Measurements from ENCODE around the gene MXD4.

The MXD4 gene, protein sequence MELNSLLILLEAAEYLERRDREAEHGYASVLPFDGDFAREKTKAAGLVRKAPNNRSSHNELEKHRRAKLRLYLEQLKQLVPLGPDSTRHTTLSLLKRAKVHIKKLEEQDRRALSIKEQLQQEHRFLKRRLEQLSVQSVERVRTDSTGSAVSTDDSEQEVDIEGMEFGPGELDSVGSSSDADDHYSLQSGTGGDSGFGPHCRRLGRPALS

DNA sequence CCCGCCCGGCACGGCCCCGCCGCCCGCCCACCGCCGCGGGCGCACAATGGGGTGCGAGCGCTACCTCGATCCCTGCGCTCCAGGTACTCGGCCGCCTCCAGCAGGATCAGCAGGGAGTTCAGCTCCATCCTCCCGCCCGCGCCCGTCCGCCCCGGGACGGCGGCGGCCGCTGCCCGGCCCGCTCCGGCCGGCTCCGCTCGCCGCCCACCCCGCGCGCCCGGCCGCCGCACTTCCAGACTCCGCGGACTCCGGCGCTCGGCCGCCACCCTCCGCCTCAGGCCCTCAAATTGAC is at the start of gene MXD4:
MXD4 (minus strand) TSS at position 257 of the 292 bp plus-strand sequence; CDS start at position 128, 129 bp downstream.
- peak within 1 kb of the TSS; percentile 76 to 99 (median 94) for H3K4me3 ChIP-seq
- no peak for TF ChIP-seq Cebpa-rat (IDR thresholded peaks at IDR 0.05)
- peak within 1 kb of the TSS; percentile 88 to 98 (median 92) for H3K27ac ChIP-seq
- no peaks in the 10 kb centered on the region for H3K9me3 ChIP-seq (replicated peaks in 1 of 11)
- peaks cover 35 to 45% (median 45%) of the 10 kb centered on the region in 11 experiments for H4K20me1 ChIP-seq
- H3K36me3 ChIP-seq = peaks cover 0 to 35% (median 14%) of the 10 kb centered on the region in 11 experiments; a peak in 11 of 22 replicates
- H3K4me2 ChIP-seq = peak within 1 kb of the TSS; percentile 96 to 99 (median 98)
- peaks cover 50 to 66% (median 63%) of the 10 kb centered on the region in 10 experiments for H3K4me1 ChIP-seq
- H3K27me3 ChIP-seq = no peaks in the 10 kb centered on the region
- H3K9ac ChIP-seq = peak within 1 kb of the TSS; percentile 90 to 99 (median 97)

DNA sequence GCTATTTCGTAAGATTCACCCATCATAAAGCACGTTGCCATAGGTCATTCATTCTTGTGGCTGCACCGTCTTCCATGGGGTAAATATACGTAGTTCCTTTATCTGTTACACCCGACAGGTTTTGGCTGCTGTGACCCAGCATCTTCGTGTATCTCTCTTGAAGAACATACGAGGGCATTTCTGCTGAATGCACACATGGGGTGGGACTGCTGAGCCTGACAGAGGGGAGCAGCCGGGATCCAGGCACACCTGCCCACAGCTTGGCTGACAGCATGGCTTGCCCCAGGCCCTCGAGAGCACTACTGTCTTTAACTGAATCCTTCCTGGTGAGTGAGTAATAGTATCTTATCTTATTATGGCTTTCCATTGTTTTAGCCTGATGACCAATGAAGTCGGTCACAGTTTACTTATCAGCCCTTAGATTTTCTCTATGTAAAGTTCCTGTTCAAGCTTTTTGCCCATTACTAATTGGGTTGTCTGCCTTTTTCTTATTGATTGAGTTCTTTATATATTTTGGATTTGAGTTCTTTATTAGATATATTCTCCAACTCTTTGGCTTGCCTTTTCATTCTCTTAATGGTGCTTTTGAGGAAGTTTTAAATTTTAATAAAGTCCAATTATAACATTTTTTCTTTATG is 45.0 kb upstream of the MXD4 start:
- Histone ChIP-seq H3K27me3 (no peaks in the 10 kb centered on the region), H4K20me1 (peaks cover 0 to 3% (median 0%) of the 10 kb centered on the region in 11 experiments; a peak in 1 of 22 replicates), H3K4me3 (no peak overlapping the region), H3K9me3 (replicated peaks in 1 of 11) (peaks cover 22 to 39% (median 30%) of the 10 kb centered on the region in 11 experiments), H3K36me3 (no peaks in the 10 kb centered on the region), H3K27ac (no peak overlapping the region), H3K4me1 (peaks cover 21 to 28% (median 23%) of the 10 kb centered on the region in 10 experiments), H3K9ac (no peak overlapping the region), H3K4me2 (peak overlapping the region; percentile 41 to 79 (median 64); a peak in 21 of 22 replicates)
- TF ChIP-seq Cebpa-rat (IDR thresholded peaks at IDR 0.05) = no peak

GRCh38 chr4:2305766-2306501 is 44.0 kb upstream of the MXD4 start:
- Histone ChIP-seq H3K9me3 (replicated peaks in 1 of 11) (peaks cover 12 to 29% (median 21%) of the 10 kb centered on the region in 11 experiments), H3K9ac (0 out of 22 replicates have a peak overlapping the region, but pooled peaks of 1 of the 11 experiments have one; percentile 2), H3K4me2 (peak overlapping the region; percentile 41 to 79 (median 64)), H3K27ac (peak overlapping the region in 2 of 11 experiments; percentile 14 to 19; a peak in 1 of 22 replicates), H3K27me3 (no peaks in the 10 kb centered on the region), H3K4me1 (peaks cover 21 to 28% (median 24%) of the 10 kb centered on the region in 10 experiments), H3K4me3 (no peak overlapping the region), H4K20me1 (peaks cover 0 to 3% (median 0%) of the 10 kb centered on the region in 11 experiments; a peak in 1 of 22 replicates), H3K36me3 (no peaks in the 10 kb centered on the region)
- no peak for TF ChIP-seq Cebpa-rat (IDR thresholded peaks at IDR 0.05)

GRCh38 chr4:2304877-2305561 is 43.1 kb upstream of the MXD4 start:
- H3K4me2 ChIP-seq = peak overlapping the region; percentile 41 to 79 (median 64)

DNA sequence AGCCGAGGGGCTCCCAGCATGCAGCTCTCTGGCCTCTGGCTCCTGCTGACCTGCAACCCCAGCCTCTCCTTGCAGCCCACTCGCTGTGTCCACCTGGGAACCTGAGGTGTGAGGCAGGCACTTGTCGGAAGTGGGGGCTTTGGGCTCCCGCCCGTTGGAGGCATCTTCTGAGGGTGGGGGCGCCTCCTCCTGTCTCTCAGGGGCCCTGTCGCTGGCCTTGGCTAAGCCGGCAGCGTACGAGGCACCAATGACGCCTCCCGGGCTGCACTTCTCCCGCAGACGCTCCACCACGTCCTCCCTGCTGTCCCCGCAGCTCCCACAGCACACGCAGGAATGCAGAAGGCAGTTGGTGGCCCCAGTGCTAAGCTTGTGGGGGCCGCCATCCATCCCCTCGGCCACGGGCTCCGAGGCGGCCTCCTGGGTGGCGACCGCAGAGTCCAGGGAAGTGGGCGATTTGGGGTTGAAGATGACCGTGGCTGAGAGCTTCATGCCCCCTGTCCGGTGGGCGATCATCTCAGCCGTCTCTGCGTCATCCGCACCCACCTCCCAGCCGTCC is 42.5 kb upstream of the MXD4 start:
- H3K36me3 ChIP-seq = no peaks in the 10 kb centered on the region
- no peak for TF ChIP-seq Cebpa-rat (IDR thresholded peaks at IDR 0.05)
- H3K4me1 ChIP-seq = peaks cover 21 to 33% (median 24%) of the 10 kb centered on the region in 10 experiments
- H3K4me2 ChIP-seq = peak overlapping the region in 5 of 11 experiments; percentile 41 to 79 (median 64); a peak in 6 of 22 replicates
- no peaks in the 10 kb centered on the region for H3K27me3 ChIP-seq
- no peak overlapping the region for H3K27ac ChIP-seq
- H3K9me3 ChIP-seq (replicated peaks in 1 of 11) = peaks cover 5 to 19% (median 14%) of the 10 kb centered on the region in 11 experiments; a peak in 18 of 22 replicates
- no peak overlapping the region for H3K4me3 ChIP-seq
- peaks cover 0 to 3% (median 0%) of the 10 kb centered on the region in 11 experiments; a peak in 1 of 22 replicates for H4K20me1 ChIP-seq
- no peak overlapping the region for H3K9ac ChIP-seq

More at GRCh38 chr4:2304877-2305561, 43.1 kb upstream of the MXD4 start:
- Histone ChIP-seq H3K4me3 (no peak overlapping the region), H3K36me3 (no peaks in the 10 kb centered on the region), H3K27me3 (no peaks in the 10 kb centered on the region), H4K20me1 (peaks cover 0 to 3% (median 0%) of the 10 kb centered on the region in 11 experiments; a peak in 1 of 22 replicates), H3K4me1 (peaks cover 21 to 33% (median 24%) of the 10 kb centered on the region in 10 experiments), H3K9me3 (replicated peaks in 1 of 11) (peaks cover 5 to 23% (median 14%) of the 10 kb centered on the region in 11 experiments; a peak in 21 of 22 replicates), H3K9ac (peak overlapping the region in 1 of 11 experiments; percentile 2; a peak in 1 of 22 replicates), H3K27ac (no peak overlapping the region)
- TF ChIP-seq Cebpa-rat (IDR thresholded peaks at IDR 0.05) = no peak

- peaks cover 21 to 36% (median 29%) of the 10 kb centered on the region in 10 experiments for H3K4me1 ChIP-seq
- TF ChIP-seq Cebpa-rat (IDR thresholded peaks at IDR 0.05) = no peak
Observed at GRCh38 chr4:2303686-2304320, 41.9 kb upstream of the MXD4 start.

GRCh38 chr4:2303121-2303685 is 41.3 kb upstream of the MXD4 start:
- Histone ChIP-seq H3K9me3 (replicated peaks in 1 of 11) (peaks cover 5 to 17% (median 13%) of the 10 kb centered on the region in 11 experiments; a peak in 17 of 22 replicates), H3K9ac (no peak overlapping the region), H3K4me2 (no peak overlapping the region), H3K27me3 (no peaks in the 10 kb centered on the region), H3K27ac (no peak overlapping the region), H3K4me1 (peaks cover 21 to 42% (median 35%) of the 10 kb centered on the region in 10 experiments), H3K36me3 (no peaks in the 10 kb centered on the region), H4K20me1 (peaks cover 0 to 3% (median 0%) of the 10 kb centered on the region in 11 experiments; a peak in 1 of 22 replicates), H3K4me3 (no peak overlapping the region)
- TF ChIP-seq Cebpa-rat (IDR thresholded peaks at IDR 0.05) = no peak

More at GRCh38 chr4:2303686-2304320, 41.9 kb upstream of the MXD4 start:
- no peaks in the 10 kb centered on the region for H3K36me3 ChIP-seq
- H3K4me3 ChIP-seq = no peak overlapping the region
- H3K9ac ChIP-seq = no peak overlapping the region
- no peak overlapping the region for H3K4me2 ChIP-seq
- H4K20me1 ChIP-seq = peaks cover 0 to 3% (median 0%) of the 10 kb centered on the region in 11 experiments; a peak in 1 of 22 replicates
- no peaks in the 10 kb centered on the region for H3K27me3 ChIP-seq
- H3K9me3 ChIP-seq (replicated peaks in 1 of 11) = peaks cover 5 to 17% (median 13%) of the 10 kb centered on the region in 11 experiments; a peak in 17 of 22 replicates
- H3K27ac ChIP-seq = no peak overlapping the region

All from BLaER1 treated with 17β-estradiol and CSF1 and Interleukin-3, amounts not matched to agents 10 nM and 100 nM (cell line).